Nephron progenitor cell (in vitro differentiated cells): Measurements from ENCODE around the gene ATL3.
"Not testable (repeated sequence)": the region's sequence is repeated elsewhere in the genome, so short reads cannot be mapped to it uniquely, and the experiment has no call there.

Experiments used
- DNase-seq: peaks from one replicate; pipeline ENCODE4 v3.0.0; 2021
- H3K27ac Mint-ChIP-seq: 2 replicates; pipeline ENCODE4 v1.8.0; 2021; ENCODE audit warnings: mild to moderate bottlenecking, moderate library complexity, mixed read lengths
- H3K27me3 Mint-ChIP-seq: 2 replicates; pipeline ENCODE4 v1.8.0; 2021; ENCODE audit warnings: mild to moderate bottlenecking, low read depth, mixed read lengths; ENCODE audit not compliant: poor library complexity
- H3K36me3 Mint-ChIP-seq: 2 replicates; pipeline ENCODE4 v1.8.0; 2021; ENCODE audit warnings: low read depth, mixed read lengths
- H3K4me1 Mint-ChIP-seq: 2 replicates; pipeline ENCODE4 v1.8.0; 2021; ENCODE audit warnings: mixed read lengths
- H3K4me3 Mint-ChIP-seq: 2 replicates; pipeline ENCODE4 v1.8.0; 2021; ENCODE audit warnings: mild to moderate bottlenecking, moderate library complexity, mixed read lengths
- H3K9me3 Mint-ChIP-seq: 2 replicates; pipeline ENCODE4 v1.8.0; 2021; ENCODE audit warnings: mild to moderate bottlenecking, moderate library complexity, mixed read lengths
- CTCF ChIP-seq: fragments of 200-600 bp; sonication (generic); IDR thresholded peaks from 2 replicates; pipeline ENCODE4 v1.5.0; 2021; ENCODE audit warnings: antibody characterized with exemption

ATL3 gene

GRCh38 chr11:63589000-63589399, 82.2 kb downstream of the ATL3 start:
- H3K4me1 Mint-ChIP-seq: no peaks in the 10 kb centered on the region
- H3K36me3 Mint-ChIP-seq: no peaks in the 10 kb centered on the region
- no peak overlapping the region for H3K4me3 Mint-ChIP-seq
- TF ChIP-seq CTCF: no peak
- no peaks in the 10 kb centered on the region for H3K9me3 Mint-ChIP-seq
- peaks cover 14% of the 10 kb centered on the region for H3K27me3 Mint-ChIP-seq
- H3K27ac Mint-ChIP-seq: no peak overlapping the region
- DNase-seq: no peak

DNA sequence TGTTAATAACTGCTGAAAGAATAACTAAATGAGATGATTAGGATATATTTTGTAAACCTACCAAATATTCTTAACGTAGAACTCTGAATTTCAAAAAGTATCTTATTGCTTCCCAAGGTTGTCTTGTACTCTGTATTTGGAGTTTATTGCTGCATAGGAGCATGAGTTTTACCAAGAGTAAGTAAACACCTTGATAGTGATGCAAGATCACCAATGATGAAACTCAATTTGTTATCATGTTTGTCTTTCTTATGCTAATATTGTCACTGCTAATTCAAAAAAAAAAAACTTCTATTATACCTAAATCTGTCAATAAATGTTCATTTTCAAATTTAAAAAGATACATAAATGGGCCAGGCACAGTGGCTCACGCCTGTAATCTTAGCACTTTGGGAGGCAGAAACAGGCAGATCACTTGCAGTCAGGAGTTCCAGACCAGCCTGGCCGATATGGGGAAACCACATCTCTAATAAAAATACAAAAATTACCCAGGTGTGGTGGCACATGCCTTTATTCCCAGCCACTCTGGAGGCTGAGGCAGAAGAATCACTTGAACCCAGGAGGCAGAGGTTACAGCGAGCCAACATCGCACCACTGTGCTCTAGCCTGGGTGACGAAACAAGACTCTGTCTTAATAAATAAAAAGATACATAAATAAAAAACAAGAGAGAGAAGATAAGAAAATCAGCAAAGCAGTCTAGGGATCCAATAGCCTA, 84.6 kb downstream of the ATL3 start:
- no peak for DNase-seq
- Mint-ChIP-seq H3K9me3 (peaks cover 11% of the 10 kb centered on the region), H3K4me1 (no peaks in the 10 kb centered on the region), H3K27me3 (peaks cover 9% of the 10 kb centered on the region), H3K36me3 (no peaks in the 10 kb centered on the region), H3K4me3 (no peak overlapping the region), H3K27ac (no peak overlapping the region)
- TF ChIP-seq CTCF: no peak

DNA sequence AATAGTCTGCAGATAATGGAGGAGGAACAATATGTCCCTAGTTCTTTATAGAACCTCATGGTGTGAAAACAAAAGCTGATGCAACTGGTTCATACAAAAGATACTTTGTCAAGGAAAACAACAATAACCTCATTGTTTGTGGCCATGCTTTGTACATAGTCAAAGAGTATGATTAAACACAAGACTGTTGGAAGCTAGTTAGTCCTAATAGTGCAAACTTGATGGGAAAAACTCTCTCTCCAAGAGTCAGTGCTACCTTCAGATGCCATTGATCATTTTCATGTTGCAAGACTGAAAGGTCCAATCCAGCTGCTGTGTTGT, 87.9 kb downstream of the ATL3 start:
- H3K4me3 Mint-ChIP-seq: no peak overlapping the region
- no peaks in the 10 kb centered on the region for H3K36me3 Mint-ChIP-seq
- DNase-seq: no peak
- peaks cover 3% of the 10 kb centered on the region for H3K27me3 Mint-ChIP-seq
- H3K27ac Mint-ChIP-seq: no peak overlapping the region
- peaks cover 34% of the 10 kb centered on the region for H3K9me3 Mint-ChIP-seq
- no peak for TF ChIP-seq CTCF
- no peaks in the 10 kb centered on the region for H3K4me1 Mint-ChIP-seq

DNA sequence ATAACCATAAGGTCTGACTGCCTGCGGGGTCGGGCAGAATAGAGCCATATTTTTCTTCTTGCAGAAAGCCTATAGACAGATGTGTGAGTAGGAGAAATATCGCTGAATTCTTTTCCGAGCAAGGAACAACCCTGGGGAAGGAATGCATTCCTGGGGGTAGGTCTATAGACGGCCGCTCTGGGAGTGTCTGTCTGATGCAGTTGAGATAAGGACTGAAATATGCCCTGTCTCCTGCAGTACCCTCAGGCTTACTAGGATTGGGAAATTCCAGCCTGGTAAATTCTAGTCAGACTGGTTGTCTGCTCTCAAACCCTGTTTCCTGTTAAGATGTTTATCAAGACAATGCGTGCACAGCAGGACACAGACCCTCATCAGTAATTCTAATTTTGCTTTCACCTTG, 90.0 kb downstream of the ATL3 start:
- not testable (repeated sequence) for H3K4me3 Mint-ChIP-seq, H3K27ac Mint-ChIP-seq, H3K4me1 Mint-ChIP-seq, H3K36me3 Mint-ChIP-seq, H3K27me3 Mint-ChIP-seq, DNase-seq
- peaks cover 44% of the 10 kb centered on the region for H3K9me3 Mint-ChIP-seq

DNA sequence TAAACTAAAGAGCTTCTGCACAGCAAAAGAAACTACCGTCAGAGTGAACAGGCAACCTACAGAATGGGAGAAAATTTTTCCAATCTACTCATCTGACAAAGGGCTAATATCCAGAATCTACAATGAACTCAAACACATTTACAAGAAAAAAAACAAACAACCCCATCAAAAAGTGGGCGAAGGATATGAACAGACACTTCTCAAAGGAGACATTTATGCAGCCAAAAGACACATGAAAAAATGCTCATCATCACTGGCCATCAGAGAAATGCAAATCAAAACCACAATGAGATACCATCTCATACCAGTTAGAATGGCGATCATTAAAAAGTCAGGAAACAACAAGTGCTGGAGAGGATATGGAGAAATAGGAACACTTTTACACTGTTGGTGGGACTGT, 92.3 kb downstream of the ATL3 start:
- not testable (repeated sequence) for DNase-seq, H3K27me3 Mint-ChIP-seq, H3K27ac Mint-ChIP-seq, H3K36me3 Mint-ChIP-seq, H3K4me3 Mint-ChIP-seq
- H3K9me3 Mint-ChIP-seq: peaks cover 44% of the 10 kb centered on the region
- H3K4me1 Mint-ChIP-seq: peaks cover 14% of the 10 kb centered on the region

- Mint-ChIP-seq H3K9me3 (peaks cover 17% of the 10 kb centered on the region), H3K4me3 (no peak overlapping the region), H3K36me3 (no peaks in the 10 kb centered on the region), H3K27me3 (peaks cover 12% of the 10 kb centered on the region), H3K4me1 (peaks cover 15% of the 10 kb centered on the region), H3K27ac (no peak overlapping the region)
- no peak for DNase-seq
- no peak for TF ChIP-seq CTCF
These were observed 96.1 kb downstream of the ATL3 start for GRCh38 chr11:63574856-63575602.
